Measurements from ENCODE around the gene TRAPPC4. TPM values are rescaled to one million over a fixed set of nuclear protein-coding genes. Genes with fewer than 3 reads are reported as not detected.
A peak's percentile ranks its signal among the peaks of the same experiment; 100 is the strongest.
"Not testable (repeated sequence)": the region's sequence is repeated elsewhere in the genome, so short reads cannot be mapped to it uniquely, and the experiment has no call there.

Gene TRAPPC4
- total and polyA plus RNA-seq, 4 donors = 21.1 to 35.7 (median 32.4) TPM

- no peak overlapping the region for H3K27ac ChIP-seq (ENCODE audit: low read depth in 1 of 2, low read length in 2 of 2)
- no peak overlapping the region for H3K4me3 ChIP-seq (ENCODE audit: low read depth in 1 of 3, low read length in 3 of 3)
- no peak overlapping the region for H3K9ac ChIP-seq (ENCODE audit: low read depth in 1 of 2, low read length in 2 of 2)
- no peaks in the 10 kb centered on the region for H3K36me3 ChIP-seq (ENCODE audit: control insufficient read depth in 4 of 4, insufficient read depth in 3 of 4, low read depth in 1 of 4, low read length in 3 of 4)
- no peak for DNase-seq (ENCODE audit: low spot score)
- H3K9me3 ChIP-seq (ENCODE audit: control insufficient read depth in 4 of 4, low read length in 3 of 4) = no peaks in the 10 kb centered on the region
- no peaks in the 10 kb centered on the region for H3K27me3 ChIP-seq (ENCODE audit: control insufficient read depth in 4 of 4, insufficient read depth in 4 of 4, low read length in 3 of 4)
- no peaks in the 10 kb centered on the region for H3K4me1 ChIP-seq (ENCODE audit: control insufficient read depth in 4 of 4, insufficient read depth in 4 of 4, low read length in 3 of 4)
- WGBS = 93% methylated on average over 5 of the region's 5 CpGs
- TF ChIP-seq MAX (IDR thresholded peaks at IDR 0.05) (no peak), TAF1 (conservative IDR thresholded peaks at IDR 0.05) (no peak), YY1 (IDR thresholded peaks at IDR 0.05) (no peak)
Observed at GRCh38 chr11:118988280-118988679, 30.3 kb upstream of the TRAPPC4 start.

- WGBS = over 99% methylated on average over 44 of the region's 44 CpGs
- not testable (repeated sequence) for H3K4me1 ChIP-seq (ENCODE audit: control insufficient read depth in 4 of 4, insufficient read depth in 4 of 4, low read length in 3 of 4); H3K27ac ChIP-seq (ENCODE audit: low read depth in 1 of 2, low read length in 2 of 2); DNase-seq (ENCODE audit: low spot score); H3K9ac ChIP-seq (ENCODE audit: low read depth in 1 of 2, low read length in 2 of 2); H3K9me3 ChIP-seq (ENCODE audit: control insufficient read depth in 4 of 4, low read length in 3 of 4); H3K27me3 ChIP-seq (ENCODE audit: control insufficient read depth in 4 of 4, insufficient read depth in 4 of 4, low read length in 3 of 4); H3K36me3 ChIP-seq (ENCODE audit: control insufficient read depth in 4 of 4, insufficient read depth in 3 of 4, low read depth in 1 of 4, low read length in 3 of 4); H3K4me3 ChIP-seq (ENCODE audit: low read depth in 1 of 3, low read length in 3 of 3)
Observed at GRCh38 chr11:118991486-118992038, 27.0 kb upstream of the TRAPPC4 start.

- peak; percentile 35 for DNase-seq (ENCODE audit: low spot score)
- Histone ChIP-seq H3K4me1 (ENCODE audit: control insufficient read depth in 4 of 4, insufficient read depth in 4 of 4, low read length in 3 of 4) (peaks cover 1 to 21% (median 20%) of the 10 kb centered on the region in 4 donors), H3K36me3 (ENCODE audit: control insufficient read depth in 4 of 4, insufficient read depth in 3 of 4, low read depth in 1 of 4, low read length in 3 of 4) (peaks cover 0 to 9% (median 7%) of the 10 kb centered on the region in 4 donors), H3K9me3 (ENCODE audit: control insufficient read depth in 4 of 4, low read length in 3 of 4) (no peaks in the 10 kb centered on the region), H3K9ac (ENCODE audit: low read depth in 1 of 2, low read length in 2 of 2) (peak overlapping the region in 1 of 2 donors; percentile 75), H3K4me3 (ENCODE audit: low read depth in 1 of 3, low read length in 3 of 3) (peak overlapping the region; percentile 91 to 95 (median 93)), H3K27ac (ENCODE audit: low read depth in 1 of 2, low read length in 2 of 2) (peak overlapping the region; percentile 26 to 46), H3K27me3 (ENCODE audit: control insufficient read depth in 4 of 4, insufficient read depth in 4 of 4, low read length in 3 of 4) (no peaks in the 10 kb centered on the region)
- TF ChIP-seq SP1 (IDR thresholded peaks at IDR 0.05) = no peak
- 32% methylated on average over 22 of the region's 22 CpGs for WGBS
Observed at GRCh38 chr11:118996926-118997626, 21.5 kb upstream of the TRAPPC4 start.

- peaks cover 1 to 21% (median 20%) of the 10 kb centered on the region in 4 donors for H3K4me1 ChIP-seq (ENCODE audit: control insufficient read depth in 4 of 4, insufficient read depth in 4 of 4, low read length in 3 of 4)
- no peaks in the 10 kb centered on the region for H3K27me3 ChIP-seq (ENCODE audit: control insufficient read depth in 4 of 4, insufficient read depth in 4 of 4, low read length in 3 of 4)
- peaks cover 0 to 11% (median 8%) of the 10 kb centered on the region in 4 donors for H3K36me3 ChIP-seq (ENCODE audit: control insufficient read depth in 4 of 4, insufficient read depth in 3 of 4, low read depth in 1 of 4, low read length in 3 of 4)
- H3K27ac ChIP-seq (ENCODE audit: low read depth in 1 of 2, low read length in 2 of 2) = peak within 1 kb of the TSS; percentile 46 to 48
- H3K9ac ChIP-seq (ENCODE audit: low read depth in 1 of 2, low read length in 2 of 2) = peak within 1 kb of the TSS; percentile 75 to 77
- H3K9me3 ChIP-seq (ENCODE audit: control insufficient read depth in 4 of 4, low read length in 3 of 4) = no peaks in the 10 kb centered on the region
- under 1% methylated on average over 54 of the region's 54 CpGs for WGBS
- peak; percentile 96 for DNase-seq (ENCODE audit: low spot score)
- H3K4me3 ChIP-seq (ENCODE audit: low read depth in 1 of 3, low read length in 3 of 3) = peak within 1 kb of the TSS; percentile 91 to 95 (median 93)
- TF ChIP-seq GABPA (IDR thresholded peaks at IDR 0.05 in 1 of 2, conservative IDR thresholded peaks at IDR 0.05 in 1 of 2) = peak in 1 of 2 donors; percentile 81
- peak; percentile 33 for TF ChIP-seq SP1 (IDR thresholded peaks at IDR 0.05)
- no peak for TF ChIP-seq ZBTB33 (IDR thresholded peaks at IDR 0.05)
- no peak for TF ChIP-seq JUND (IDR thresholded peaks at IDR 0.05)
- TF ChIP-seq HNF4G (IDR thresholded peaks at IDR 0.05) = no peak
- no peak for TF ChIP-seq TAF1 (conservative IDR thresholded peaks at IDR 0.05)
- no peak for TF ChIP-seq EGR1 (IDR thresholded peaks at IDR 0.05; ENCODE audit: low read depth in 2 of 2)
- peak; percentile 20 to 30 for TF ChIP-seq RXRA (IDR thresholded peaks at IDR 0.05)
- peak; percentile 92 for TF ChIP-seq YY1 (IDR thresholded peaks at IDR 0.05)
- TF ChIP-seq RAD21 (IDR thresholded peaks at IDR 0.05) = peak; percentile 44 to 56
- TF ChIP-seq NR2F2 (IDR thresholded peaks at IDR 0.05) = peak; percentile 95
- TF ChIP-seq REST (IDR thresholded peaks at IDR 0.05) = no peak
Observed at GRCh38 chr11:118997627-118998387, 20.8 kb upstream of the TRAPPC4 start, which contains the start of gene CENATAC. CENATAC (plus strand) TSS chr11:118998138; CDS start chr11:118998198, 60 bp downstream.
